ENCODE results near the gene DDX18.
A peak's percentile ranks its signal among the peaks of the same experiment; 100 is the strongest.

Gene DDX18

DNA sequence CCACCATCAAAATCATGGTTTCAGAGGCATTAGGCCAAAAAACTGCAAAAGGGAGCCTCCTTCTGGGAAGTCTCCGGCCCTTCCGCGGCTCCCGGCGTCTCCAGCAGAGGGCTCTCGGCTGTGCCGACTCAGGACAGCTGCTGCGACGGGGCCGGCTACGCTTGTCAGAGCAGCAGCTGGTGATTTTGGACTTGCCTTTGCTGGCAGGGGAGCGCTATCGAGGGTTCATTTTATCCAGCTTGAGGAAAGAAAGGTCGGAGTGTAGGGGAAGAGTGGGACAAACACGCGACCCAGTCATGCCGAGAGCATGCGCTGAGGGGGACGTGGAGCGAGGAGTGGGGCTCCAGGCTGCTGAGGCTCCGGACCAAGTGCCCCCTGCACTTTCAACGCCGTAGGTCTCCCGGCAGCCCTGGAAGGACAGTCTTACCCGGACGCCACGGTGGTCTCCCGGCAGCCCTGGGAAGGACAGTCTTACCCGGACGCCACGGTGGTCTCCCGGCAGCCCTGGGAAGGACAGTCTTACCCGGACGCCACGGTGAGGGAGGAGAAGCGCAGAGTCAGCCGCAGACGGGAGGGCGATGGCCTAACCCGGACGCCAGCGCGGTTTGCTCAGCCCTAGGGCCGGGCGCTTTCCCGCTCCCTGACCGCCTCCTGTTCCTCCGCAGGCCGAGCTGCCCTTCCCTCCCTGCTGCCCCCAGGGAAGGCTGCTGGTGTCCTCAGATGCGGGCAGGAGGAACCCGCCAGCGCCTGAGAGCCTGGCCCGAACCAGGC, 21.7 kb downstream of the DDX18 start:
- DNase-seq: peak; percentile 36

DNA sequence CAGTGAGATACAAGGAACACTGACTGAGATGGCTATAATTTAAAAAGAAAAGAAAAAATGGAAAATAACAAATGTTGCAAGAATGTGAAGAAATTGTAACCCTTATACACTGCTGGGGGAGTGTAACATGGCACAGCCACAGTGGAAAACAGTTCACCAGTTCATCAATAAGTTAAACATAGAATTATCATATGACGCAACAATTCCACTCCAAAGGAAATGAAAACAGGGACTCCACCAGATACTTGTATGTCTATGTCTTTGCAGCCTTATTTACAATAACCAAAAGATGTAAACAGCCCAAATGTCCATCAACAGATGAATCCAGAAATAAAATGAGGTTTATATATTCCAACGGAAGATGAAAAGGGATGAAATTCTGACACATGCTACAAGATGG, 30.8 kb downstream of the DDX18 start:
- DNase-seq: no peak

GRCh38 chr2:117850015-117850414, 35.5 kb downstream of the DDX18 start:
- no peak for DNase-seq

GRCh38 chr2:117850461-117850860, 36.0 kb downstream of the DDX18 start:
- DNase-seq: no peak

- no peak for DNase-seq
Measured at GRCh38 chr2:117851969-117852368, 37.5 kb downstream of the DDX18 start.

- DNase-seq: no peak
Measured at GRCh38 chr2:117853316-117853715, 38.8 kb downstream of the DDX18 start.

GRCh38 chr2:117853873-117854272, 39.4 kb downstream of the DDX18 start:
- DNase-seq: no peak

- no peak for DNase-seq
Measured at GRCh38 chr2:117854610-117855009, 40.1 kb downstream of the DDX18 start.

GRCh38 chr2:117855886-117856285, 41.4 kb downstream of the DDX18 start:
- no peak for DNase-seq

- DNase-seq: no peak
Measured at GRCh38 chr2:117856415-117857210, 42.1 kb downstream of the DDX18 start.

GRCh38 chr2:117858336-117858735, 43.8 kb downstream of the DDX18 start:
- no peak for DNase-seq

DNA sequence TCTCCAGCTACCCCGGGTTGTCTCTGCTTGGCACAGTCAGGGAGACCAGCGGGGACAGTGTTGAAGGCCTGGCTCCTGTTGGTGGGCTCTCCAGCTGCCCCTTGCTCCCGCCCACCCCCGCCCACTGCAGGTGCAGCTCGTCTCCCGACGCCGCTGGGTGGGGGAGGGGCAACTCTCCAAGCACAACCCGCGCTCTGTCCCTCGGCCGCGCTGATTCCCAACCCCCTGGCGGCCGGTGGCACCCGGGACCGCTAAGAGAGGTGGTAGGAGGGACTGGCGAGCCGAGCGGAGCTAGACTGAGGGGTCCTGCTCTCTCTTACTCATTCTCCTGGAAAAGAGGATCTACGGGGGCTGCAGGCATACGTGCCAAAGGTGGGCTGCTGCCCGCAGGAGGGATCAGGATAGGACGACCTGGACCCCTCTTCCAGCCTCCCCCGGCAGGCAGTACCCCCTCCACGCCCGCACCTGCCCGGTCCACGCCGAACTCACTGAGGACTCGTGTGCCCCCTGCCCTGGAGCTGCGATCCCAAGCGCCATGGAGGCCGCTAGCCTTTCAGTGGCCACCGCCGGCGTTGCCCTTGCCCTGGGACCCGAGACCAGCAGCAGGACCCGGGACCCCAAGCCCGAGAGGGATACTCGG, 44.5 kb downstream of the DDX18 start:
- DNase-seq: no peak

- no peak for DNase-seq
Measured at GRCh38 chr2:117859532-117859911, 45.0 kb downstream of the DDX18 start.

GRCh38 chr2:117859924-117860647, 45.6 kb downstream of the DDX18 start:
- no peak for DNase-seq

DNA sequence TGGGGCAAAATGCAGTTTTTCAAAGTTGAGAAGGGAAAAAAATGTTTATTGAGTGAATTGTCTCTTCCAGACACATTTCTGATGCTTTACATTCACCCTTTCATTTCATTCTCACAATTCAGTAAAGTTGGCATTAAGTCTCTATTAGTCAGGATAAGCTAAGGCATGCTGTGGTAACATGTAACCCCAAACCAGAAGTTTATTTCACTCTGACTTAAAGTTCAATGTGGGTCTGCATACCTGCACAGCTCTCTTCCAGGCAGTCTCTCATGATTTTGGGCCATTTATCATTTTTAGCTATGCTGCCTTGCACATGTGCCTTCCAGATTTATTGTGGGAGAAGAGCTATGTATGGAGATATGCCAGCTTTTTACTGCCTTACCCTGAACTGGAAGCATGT, 48.0 kb downstream of the DDX18 start:
- DNase-seq: no peak

DNA sequence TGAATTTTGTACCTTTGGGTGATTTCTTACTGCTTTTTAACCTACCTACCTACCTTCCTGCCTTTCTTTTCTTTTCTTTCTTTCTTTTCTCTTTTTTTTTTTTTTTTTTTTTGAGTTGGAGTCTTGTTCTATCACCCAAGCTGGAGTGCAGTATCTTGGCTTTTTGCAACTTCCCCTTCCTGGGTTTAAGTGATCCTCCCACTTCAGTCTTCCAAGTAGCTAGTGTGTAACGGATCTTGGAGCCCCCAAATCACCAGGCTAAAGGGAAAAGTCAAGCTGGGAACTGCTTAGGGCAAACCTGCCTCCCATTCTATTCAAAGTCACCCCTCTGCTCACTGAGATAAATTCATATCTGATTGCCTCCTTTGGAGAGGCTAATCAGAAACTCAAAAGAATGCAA, 61.3 kb downstream of the DDX18 start:
- no peak for DNase-seq

DNA sequence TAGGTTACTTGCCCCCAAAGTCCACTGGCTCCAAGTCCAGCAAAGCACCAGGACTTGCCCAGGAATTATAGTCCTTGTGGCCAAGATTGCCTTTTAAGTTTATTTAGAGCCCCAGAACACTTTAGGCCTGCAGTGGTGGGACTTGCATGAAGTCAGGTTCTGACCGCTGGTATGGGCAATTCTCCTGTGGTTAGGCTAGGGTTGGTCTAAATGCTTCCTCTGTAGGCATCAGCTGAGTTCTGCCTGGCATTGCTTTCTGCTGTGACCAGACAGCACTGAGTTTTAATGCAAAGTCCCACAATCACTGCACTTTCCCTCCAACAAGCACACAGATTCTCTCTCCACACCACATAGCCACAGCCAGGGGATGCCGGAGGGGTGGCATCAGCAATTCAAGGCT, 64.5 kb downstream of the DDX18 start:
- DNase-seq: no peak
